Lung (tissue), 12 donors: ENCODE results near the gene ZDHHC16. TPM values are rescaled to one million over a fixed set of nuclear protein-coding genes. Genes with fewer than 3 reads are reported as not detected.

ENCODE experiments used
- ATAC-seq: fragments of 200-7000 bp; cut with Tn5 transposase; one replicate; pipeline ENCODE4 v1.9.1; 2020; ENCODE audit warnings: moderate number of reproducible peaks; ENCODE audit not compliant: insufficient read depth, low FRiP score
- DNase-seq, 3 donors: peaks; one replicate each; pipeline ENCODE4 v3.0.0-alpha.2; 2013 to 2017
- H3K27ac ChIP-seq, 2 donors: one replicate each; pipeline ENCODE4 v1.5.1; 2013; ENCODE audit warnings: mild to moderate bottlenecking in 2 of 2, moderate library complexity in 2 of 2, control low read depth in 1 of 2, inconsistent platforms in 1 of 2, low read depth in 1 of 2, low read length in 1 of 2
- H3K27me3 ChIP-seq, 3 donors: one replicate each; pipeline ENCODE4 v1.5.1; 2013; ENCODE audit warnings: low read length in 2 of 3; ENCODE audit not compliant: control insufficient read depth in 3 of 3, insufficient read depth in 3 of 3
- H3K36me3 ChIP-seq, 4 donors: one replicate each; pipeline ENCODE4 v1.5.1; 2013; ENCODE audit warnings: low read length in 4 of 4, mild to moderate bottlenecking in 1 of 4, moderate library complexity in 1 of 4; ENCODE audit not compliant: control insufficient read depth in 4 of 4, insufficient read depth in 4 of 4
- H3K4me1 ChIP-seq, 5 donors: one replicate each; pipeline ENCODE4 v1.5.1; 2013; ENCODE audit warnings: low read length in 5 of 5, mild to moderate bottlenecking in 2 of 5, moderate library complexity in 1 of 5; ENCODE audit not compliant: control insufficient read depth in 5 of 5, insufficient read depth in 5 of 5
- H3K4me3 ChIP-seq: one replicate; pipeline ENCODE4 v1.5.1; 2013; ENCODE audit warnings: mild to moderate bottlenecking, control low read depth, moderate library complexity
- H3K9ac ChIP-seq, 2 donors: one replicate each; pipeline ENCODE4 v1.5.1; 2013; ENCODE audit warnings: low read length in 2 of 2, control low read depth in 1 of 2; ENCODE audit not compliant: insufficient read depth in 1 of 2
- H3K9me3 ChIP-seq, 4 donors: one replicate each; pipeline ENCODE4 v1.5.1; 2013; ENCODE audit warnings: low read length in 3 of 4, mild to moderate bottlenecking in 1 of 4, moderate library complexity in 1 of 4; ENCODE audit not compliant: control insufficient read depth in 4 of 4, insufficient read depth in 3 of 4
- CTCF ChIP-seq: IDR thresholded peaks from 2 replicates; pipeline ENCODE4 v1.5.1; 2012; ENCODE audit warnings: mild to moderate bottlenecking; ENCODE audit errors: control extremely low read depth, extremely low read depth
- WGBS, 2 donors: extraction: QIAGEN DNeasy Blood & Tissue Kit; methylation state at CpG; one replicate each; pipeline ENCODE4 v1.1.7; 2013; 5-methylcytosine and 5-hydroxymethylcytosine counted together
- polyA plus RNA-seq, 2 donors: library from polyadenylated mRNA; stranded (reverse); fragments of 200-250 nt; gene quantifications; one replicate each; pipeline ENCODE4 v1.2.1, GENCODE V29; 2013
- total RNA-seq, 2 donors: library from RNA; depleted of rRNA in 1 of 2; stranded (reverse); fragments of >200 nt in 1 of 2; gene quantifications; one replicate each; pipeline ENCODE4 v1.2.1, GENCODE V29; 2014 to 2021
- donor health status: control.
- donor health status: control.
- donor health status: Bipolar disorder and iron deficiency.
- donor health status: healthy.
- donor health status: DM: yes; HTN: yes; CAD: no.

Gene ZDHHC16
- total and polyA plus RNA-seq, 4 donors, result 35.5 to 63.3 (median 49.0) TPM

DNA sequence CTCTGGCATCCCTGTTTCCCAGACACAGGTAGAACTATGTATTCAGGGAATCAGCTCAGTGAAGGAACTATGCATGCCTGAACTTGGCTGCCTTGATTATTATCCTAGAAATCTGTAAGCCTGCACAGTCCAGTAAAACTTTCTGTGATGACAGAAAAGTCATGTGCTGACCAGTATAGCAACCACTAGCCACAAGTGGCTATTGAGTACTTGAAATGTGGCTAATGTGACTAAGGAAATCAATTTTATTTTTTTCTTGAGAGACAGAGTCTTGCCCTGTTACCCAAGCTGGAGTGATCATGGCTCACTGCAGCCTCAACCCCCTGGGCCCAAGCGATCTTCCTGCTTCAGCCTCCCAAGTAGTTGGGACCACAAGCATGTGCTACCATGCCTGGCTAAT lies 3.7 kb upstream of the ZDHHC16 start:
- peaks cover 0 to 17% (median 10%) of the 10 kb centered on the region in 5 donors for H3K4me1 ChIP-seq
- H3K36me3 ChIP-seq, result peaks cover 0 to 21% (median 10%) of the 10 kb centered on the region in 4 donors
- no peaks in the 10 kb centered on the region for H3K9me3 ChIP-seq
- no peak overlapping the region for H3K27ac ChIP-seq
- no peak for TF ChIP-seq CTCF
- no peak for ATAC-seq
- no peak overlapping the region for H3K4me3 ChIP-seq
- H3K9ac ChIP-seq, result no peak overlapping the region
- DNase-seq, result no peak
- H3K27me3 ChIP-seq, result no peaks in the 10 kb centered on the region
- WGBS, 2 donors, result 100% methylated on average over 1 of the region's 1 CpG

- no peak overlapping the region for H3K4me3 ChIP-seq
- no peaks in the 10 kb centered on the region for H3K9me3 ChIP-seq
- WGBS, 2 donors, result 84 to 89% methylated on average over 1 of the region's 1 CpG
- no peak overlapping the region for H3K27ac ChIP-seq
- H3K27me3 ChIP-seq, result no peaks in the 10 kb centered on the region
- H3K4me1 ChIP-seq, result peaks cover 0 to 29% (median 10%) of the 10 kb centered on the region in 5 donors
- no peak for ATAC-seq
- no peak for DNase-seq
- no peak for TF ChIP-seq CTCF
- peaks cover 0 to 13% (median 8%) of the 10 kb centered on the region in 4 donors for H3K36me3 ChIP-seq
- no peak overlapping the region for H3K9ac ChIP-seq
Observed at GRCh38 chr10:97444212-97444611, 1.8 kb upstream of the ZDHHC16 start.

GRCh38 chr10:97445357-97445721 lies 636 bp upstream of the ZDHHC16 start:
- Histone ChIP-seq H3K27ac (peak overlapping the region; percentile 57 to 75), H3K4me1 (peaks cover 0 to 29% (median 10%) of the 10 kb centered on the region in 5 donors), H3K9me3 (no peaks in the 10 kb centered on the region), H3K9ac (peak overlapping the region in 1 of 2 donors; percentile 26), H3K36me3 (peaks cover 0 to 12% (median 6%) of the 10 kb centered on the region in 4 donors), H3K27me3 (no peaks in the 10 kb centered on the region), H3K4me3 (peak overlapping the region; percentile 93)
- WGBS, 2 donors, result 1 to 2% methylated on average over 13 of the region's 13 CpGs
- no peak for ATAC-seq
- no peak for TF ChIP-seq CTCF
- no peak for DNase-seq

- DNase-seq, result no peak
Observed at GRCh38 chr10:97450828-97451227, 4.9 kb downstream of the ZDHHC16 start.

More at GRCh38 chr10:97450828-97451227, 4.9 kb downstream of the ZDHHC16 start:
- WGBS, 2 donors, result 57 to 78% methylated on average over 2 of the region's 2 CpGs
- Histone ChIP-seq H3K9me3 (no peaks in the 10 kb centered on the region), H3K4me1 (peaks cover 0 to 20% (median 9%) of the 10 kb centered on the region in 5 donors), H3K4me3 (no peak overlapping the region), H3K27me3 (no peaks in the 10 kb centered on the region), H3K27ac (peak overlapping the region in 1 of 2 donors; percentile 20), H3K9ac (no peak overlapping the region), H3K36me3 (peaks cover 4 to 33% (median 22%) of the 10 kb centered on the region in 4 donors)
- no peak for TF ChIP-seq CTCF
- no peak for ATAC-seq
